CD14-positive monocyte (primary cell): ENCODE measurements around the gene CD200. TPM values are rescaled to one million over a fixed set of nuclear protein-coding genes. Genes with fewer than 3 reads are reported as not detected.

Source experiments
- DNase-seq, 3 donors: peaks; one replicate each; pipeline ENCODE4 v3.0.0-alpha.2; 2011 to 2022
- H2AFZ ChIP-seq: 2 replicates; pipeline ENCODE4 v1.6.0; 2012; ENCODE audit warnings: mild to moderate bottlenecking, low read depth, low read length, inconsistent platforms; ENCODE audit not compliant: insufficient read depth, poor library complexity, severe bottlenecking
- H3K27ac ChIP-seq, 2 donors: 1 replicate in 1 of 2; 2 replicates in 1 of 2; pipeline ENCODE4 v1.5.1; 2012 to 2013; ENCODE audit warnings: low read length in 2 of 2, control low read depth in 1 of 2, inconsistent platforms in 1 of 2, low read depth in 1 of 2, mild to moderate bottlenecking in 1 of 2
- H3K27me3 ChIP-seq, 2 donors: one replicate each; pipeline versions ENCODE4 v1.6.0 to v1.6.1; 2011 to 2013; ENCODE audit warnings: low read length in 2 of 2; ENCODE audit not compliant: control insufficient read depth in 2 of 2, insufficient read depth in 2 of 2
- H3K36me3 ChIP-seq, 2 donors: replicated peaks in 1 of 2; 1 replicate in 1 of 2; 2 replicates in 1 of 2; pipeline versions ENCODE4 v1.5.1 to v1.6.1; 2012 to 2013; ENCODE audit warnings: low read length in 2 of 2, control low read depth in 1 of 2, inconsistent platforms in 1 of 2, mild to moderate bottlenecking in 1 of 2; ENCODE audit not compliant: insufficient read depth in 2 of 2, control insufficient read depth in 1 of 2
- H3K4me1 ChIP-seq, 2 donors: 1 replicate in 1 of 2; 2 replicates in 1 of 2; pipeline versions ENCODE4 v1.5.1 to v1.6.1; 2012 to 2013; ENCODE audit warnings: low read length in 2 of 2, control low read depth in 1 of 2, inconsistent platforms in 1 of 2, mild to moderate bottlenecking in 1 of 2, moderate library complexity in 1 of 2; ENCODE audit not compliant: insufficient read depth in 2 of 2, control insufficient read depth in 1 of 2
- H3K4me2 ChIP-seq: replicated peaks from 2 replicates; pipeline ENCODE3; 2012; ENCODE audit warnings: low read length, moderate library complexity, mild to moderate bottlenecking; ENCODE audit not compliant: poor library complexity, severe bottlenecking; ENCODE audit errors: extremely low read depth
- H3K4me3 ChIP-seq, 3 experiments: fragments of 200-600 bp in 1 of 3; sonication (generic) in 1 of 3; replicated peaks in 1 of 3; 1 replicate in 2 of 3; 2 replicates in 1 of 3; pipeline ENCODE4 v1.5.1; 2011 to 2013; ENCODE audit warnings: low read length in 3 of 3, mild to moderate bottlenecking in 3 of 3, control low read depth in 2 of 3, low read depth in 2 of 3, inconsistent platforms in 1 of 3, moderate library complexity in 1 of 3
- H3K79me2 ChIP-seq: 2 replicates; pipeline ENCODE4 v1.6.0; 2012; ENCODE audit warnings: mild to moderate bottlenecking, control low read depth, inconsistent platforms, low read length, moderate library complexity; ENCODE audit not compliant: insufficient read depth
- H3K9ac ChIP-seq: 2 replicates; pipeline ENCODE4 v1.6.0; 2017; ENCODE audit warnings: low read length, mild to moderate bottlenecking; ENCODE audit not compliant: insufficient read depth, poor library complexity, severe bottlenecking
- H3K9me3 ChIP-seq, 2 donors: replicated peaks in 1 of 2; 1 replicate in 1 of 2; 2 replicates in 1 of 2; pipeline versions ENCODE4 v1.5.1 to v1.6.1; 2012 to 2013; ENCODE audit warnings: low read length in 2 of 2, control low read depth in 1 of 2; ENCODE audit not compliant: control insufficient read depth in 1 of 2, insufficient read depth in 1 of 2
- H4K20me1 ChIP-seq: 2 replicates; pipeline ENCODE4 v1.6.0; 2012; ENCODE audit warnings: mild to moderate bottlenecking, low read length, control low read depth, moderate library complexity; ENCODE audit not compliant: insufficient read depth
- H3K27ac Mint-ChIP-seq, 7 donors: one replicate each; pipeline ENCODE4 v1.8.0; 2020; ENCODE audit warnings: mild to moderate bottlenecking in 7 of 7, mixed read lengths in 7 of 7, moderate library complexity in 6 of 7, inconsistent platforms in 2 of 7
- H3K27me3 Mint-ChIP-seq, 3 donors: one replicate each; pipeline ENCODE4 v1.8.0; 2021 to 2022; ENCODE audit warnings: low read depth in 3 of 3, mild to moderate bottlenecking in 3 of 3, mixed read lengths in 3 of 3, moderate library complexity in 3 of 3, inconsistent platforms in 1 of 3
- H3K36me3 Mint-ChIP-seq, 2 donors: one replicate each; pipeline ENCODE4 v1.8.0; 2020; ENCODE audit warnings: mixed read lengths in 2 of 2, inconsistent platforms in 1 of 2, mild to moderate bottlenecking in 1 of 2
- H3K4me1 Mint-ChIP-seq: one replicate; pipeline ENCODE4 v1.8.0; 2020; ENCODE audit warnings: mild to moderate bottlenecking, mixed read lengths
- H3K4me3 Mint-ChIP-seq, 2 donors: one replicate each; pipeline ENCODE4 v1.8.0; 2020; ENCODE audit warnings: mild to moderate bottlenecking in 2 of 2, mixed read lengths in 2 of 2, moderate library complexity in 1 of 2
- H3K9me3 Mint-ChIP-seq, 7 donors: one replicate each; pipeline ENCODE4 v1.8.0; 2020 to 2022; ENCODE audit warnings: mixed read lengths in 7 of 7, mild to moderate bottlenecking in 6 of 7, moderate library complexity in 6 of 7, inconsistent platforms in 2 of 7
- CTCF ChIP-seq: fragments of 200-600 bp; IDR thresholded peaks from one replicate; pipeline ENCODE4 v1.8.0; 2022; ENCODE audit warnings: antibody characterized with exemption, mild to moderate bottlenecking
- WGBS: methylation state at CpG from one replicate; pipeline ENCODE4 v1.1.5; 2013; ENCODE audit warnings: missing lambda C conversion rate; ENCODE audit not compliant: insufficient coverage; 5-methylcytosine and 5-hydroxymethylcytosine counted together
- intact Hi-C, 2 donors: fragments of 100-400 bp; cut with micrococcal nuclease; formaldehyde crosslinking; loops; one replicate each; pipeline versions ENCODE4 v1.15.0 to v1.15.1; 2023
- polyA plus RNA-seq, 3 donors: library from polyadenylated mRNA; depleted of rRNA in 1 of 3; unstranded in 2 of 3; stranded (reverse) in 1 of 3; fragments of 300-500 nt in 2 of 3; fragments of >200 nt in 1 of 3; fragmentation: Illumina TruSeq in 2 of 3; gene quantifications; 1 replicate in 2 of 3; 2 replicates in 1 of 3; pipeline ENCODE4 v1.2.3, GENCODE V29; 2012 to 2021

CD200 gene
- polyA plus RNA-seq, 3 donors = 0.12 to 0.13 TPM; not detected in 1

GRCh38 chr3:112353365-112353764 lies 20.4 kb downstream of the CD200 start:
- no peak for DNase-seq
- H3K79me2 ChIP-seq = no peaks in the 10 kb centered on the region
- no peaks in the 10 kb centered on the region for H3K36me3 ChIP-seq
- Mint-ChIP-seq H3K4me3 (no peak overlapping the region), H3K4me1 (peaks cover 11% of the 10 kb centered on the region), H3K27me3 (peaks cover 0 to 1% (median 0%) of the 10 kb centered on the region in 3 donors), H3K9me3 (no peaks in the 10 kb centered on the region), H3K27ac (no peak overlapping the region), H3K36me3 (no peaks in the 10 kb centered on the region)
- peaks cover 1 to 7% of the 10 kb centered on the region in 2 donors for H3K4me1 ChIP-seq
- WGBS = 100% methylated on average over 1 of the region's 3 CpGs
- no peaks in the 10 kb centered on the region for H3K27me3 ChIP-seq
- no peak overlapping the region for H3K27ac ChIP-seq
- TF ChIP-seq CTCF = no peak
- intact Hi-C loops = no loop called here
- H3K9me3 ChIP-seq = no peaks in the 10 kb centered on the region
- no peaks in the 10 kb centered on the region for H4K20me1 ChIP-seq
- no peak overlapping the region for H3K4me2 ChIP-seq
- H2AFZ ChIP-seq = no peak overlapping the region
- no peak overlapping the region for H3K9ac ChIP-seq
- H3K4me3 ChIP-seq = no peak overlapping the region

- Histone ChIP-seq H3K79me2 (no peaks in the 10 kb centered on the region), H3K27me3 (no peaks in the 10 kb centered on the region), H3K4me1 (peaks cover 5 to 12% of the 10 kb centered on the region in 2 donors), H3K4me3 (no peak overlapping the region), H2AFZ (no peak overlapping the region), H3K36me3 (no peaks in the 10 kb centered on the region), H3K9me3 (no peaks in the 10 kb centered on the region), H3K27ac (no peak overlapping the region), H4K20me1 (no peaks in the 10 kb centered on the region), H3K9ac (no peak overlapping the region), H3K4me2 (no peak overlapping the region)
- Mint-ChIP-seq H3K9me3 (no peaks in the 10 kb centered on the region), H3K27ac (no peak overlapping the region), H3K4me3 (no peak overlapping the region), H3K27me3 (peaks cover 0 to 1% (median 0%) of the 10 kb centered on the region in 3 donors), H3K4me1 (peaks cover 14% of the 10 kb centered on the region), H3K36me3 (no peaks in the 10 kb centered on the region)
- TF ChIP-seq CTCF = no peak
- intact Hi-C loops = no loop called here
- no peak for DNase-seq
- no CpG with 5 or more reads among the region's 2 CpGs for WGBS
Measured at GRCh38 chr3:112354642-112355306, 21.8 kb downstream of the CD200 start.
